Measurements from ENCODE around the gene IL27RA.
"Not testable (repeated sequence)": the region's sequence is repeated elsewhere in the genome, so short reads cannot be mapped to it uniquely, and the experiment has no call there.

IL27RA gene

DNA sequence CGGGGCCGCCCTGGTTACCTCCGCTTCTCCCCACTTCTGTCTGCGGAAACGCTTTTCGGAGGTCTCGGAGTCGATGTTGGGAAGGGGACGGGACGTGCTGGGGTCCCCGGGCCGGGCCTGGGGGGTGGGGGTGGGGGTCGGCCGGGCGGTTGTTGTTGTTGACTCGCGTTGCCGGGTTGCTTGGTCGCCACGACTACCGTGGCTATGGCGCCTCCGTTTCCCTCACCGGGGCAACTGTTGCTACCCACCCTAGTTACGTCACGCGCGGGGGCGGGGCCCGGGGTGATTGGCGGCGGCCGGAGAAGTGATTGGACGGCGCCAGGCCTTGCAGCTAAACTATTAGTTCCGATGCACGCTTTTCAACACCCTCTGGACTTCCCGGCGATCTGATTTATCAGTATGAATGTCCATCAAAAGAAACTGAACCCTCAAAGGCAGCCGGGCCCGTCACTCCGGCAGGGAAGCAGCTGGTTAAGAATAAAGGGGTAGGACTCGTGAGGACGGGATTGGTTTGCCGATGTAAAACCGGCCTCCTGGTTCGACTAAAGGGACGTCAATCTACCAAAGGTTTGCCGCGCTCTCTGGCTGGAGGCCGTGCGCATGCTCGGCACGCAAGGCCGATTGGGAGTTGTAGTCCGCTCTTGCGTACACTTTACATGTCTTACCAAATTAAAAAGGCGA lies 25.3 kb upstream of the IL27RA start, which contains the start of gene RFX1:
Gene RFX1 (minus strand): TSS at position 236 of the 681 bp plus-strand sequence. CDS start 12,477 bp downstream, outside the sequence.
- peak within 1 kb of the TSS; percentile 76 for H3K4me3 ChIP-seq (ENCODE audit: low read depth, low read length)
- TF ChIP-seq, protein P1, sequence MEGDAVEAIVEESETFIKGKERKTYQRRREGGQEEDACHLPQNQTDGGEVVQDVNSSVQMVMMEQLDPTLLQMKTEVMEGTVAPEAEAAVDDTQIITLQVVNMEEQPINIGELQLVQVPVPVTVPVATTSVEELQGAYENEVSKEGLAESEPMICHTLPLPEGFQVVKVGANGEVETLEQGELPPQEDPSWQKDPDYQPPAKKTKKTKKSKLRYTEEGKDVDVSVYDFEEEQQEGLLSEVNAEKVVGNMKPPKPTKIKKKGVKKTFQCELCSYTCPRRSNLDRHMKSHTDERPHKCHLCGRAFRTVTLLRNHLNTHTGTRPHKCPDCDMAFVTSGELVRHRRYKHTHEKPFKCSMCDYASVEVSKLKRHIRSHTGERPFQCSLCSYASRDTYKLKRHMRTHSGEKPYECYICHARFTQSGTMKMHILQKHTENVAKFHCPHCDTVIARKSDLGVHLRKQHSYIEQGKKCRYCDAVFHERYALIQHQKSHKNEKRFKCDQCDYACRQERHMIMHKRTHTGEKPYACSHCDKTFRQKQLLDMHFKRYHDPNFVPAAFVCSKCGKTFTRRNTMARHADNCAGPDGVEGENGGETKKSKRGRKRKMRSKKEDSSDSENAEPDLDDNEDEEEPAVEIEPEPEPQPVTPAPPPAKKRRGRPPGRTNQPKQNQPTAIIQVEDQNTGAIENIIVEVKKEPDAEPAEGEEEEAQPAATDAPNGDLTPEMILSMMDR (IDR thresholded peaks at IDR 0.05; ENCODE audit: borderline replicate concordance, insufficient read depth, low read depth, low read length), result no peak

DNA sequence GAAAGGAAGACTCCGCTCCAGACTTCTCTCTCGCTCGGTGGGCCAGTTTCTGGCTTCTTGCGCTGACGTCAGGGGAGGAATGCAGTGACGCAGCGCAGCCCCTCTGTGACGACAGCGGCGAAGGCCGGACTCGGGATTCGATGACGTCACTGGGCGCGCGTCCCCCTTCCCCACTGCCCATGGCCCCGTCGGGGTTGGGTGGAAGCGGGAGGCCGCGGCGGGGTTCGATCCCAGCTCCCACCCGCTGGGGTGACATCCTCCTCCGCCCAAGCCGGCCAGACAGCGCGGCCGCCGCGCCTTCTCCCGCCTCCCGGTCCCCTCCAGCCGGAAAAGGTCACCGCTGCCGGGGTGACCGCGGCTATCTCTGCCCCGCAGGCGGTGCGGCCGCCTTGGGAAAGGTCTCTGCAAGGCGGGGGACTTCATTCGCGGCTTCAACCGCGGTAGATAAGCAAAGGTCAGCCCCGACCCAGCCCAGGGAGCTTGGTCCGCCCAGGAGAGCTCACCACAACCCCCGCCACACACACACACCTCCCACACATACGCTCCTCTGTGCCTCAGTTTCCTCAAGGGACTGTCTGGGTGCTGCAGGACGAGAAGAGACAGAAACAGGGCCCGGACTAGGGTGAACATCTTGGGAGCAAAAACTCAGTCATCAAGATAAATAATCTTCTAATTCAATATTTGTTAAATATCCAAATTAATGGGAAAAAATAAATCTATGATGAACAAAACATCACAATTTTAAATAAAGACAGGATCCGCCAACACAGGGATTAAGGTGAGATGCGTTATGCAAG lies 24.6 kb upstream of the IL27RA start:
- TF ChIP-seq, protein P1 (IDR thresholded peaks at IDR 0.05; ENCODE audit: borderline replicate concordance, insufficient read depth, low read depth, low read length), result no peak
- H3K4me3 ChIP-seq (ENCODE audit: low read depth, low read length), result peak overlapping the region; percentile 76

DNA sequence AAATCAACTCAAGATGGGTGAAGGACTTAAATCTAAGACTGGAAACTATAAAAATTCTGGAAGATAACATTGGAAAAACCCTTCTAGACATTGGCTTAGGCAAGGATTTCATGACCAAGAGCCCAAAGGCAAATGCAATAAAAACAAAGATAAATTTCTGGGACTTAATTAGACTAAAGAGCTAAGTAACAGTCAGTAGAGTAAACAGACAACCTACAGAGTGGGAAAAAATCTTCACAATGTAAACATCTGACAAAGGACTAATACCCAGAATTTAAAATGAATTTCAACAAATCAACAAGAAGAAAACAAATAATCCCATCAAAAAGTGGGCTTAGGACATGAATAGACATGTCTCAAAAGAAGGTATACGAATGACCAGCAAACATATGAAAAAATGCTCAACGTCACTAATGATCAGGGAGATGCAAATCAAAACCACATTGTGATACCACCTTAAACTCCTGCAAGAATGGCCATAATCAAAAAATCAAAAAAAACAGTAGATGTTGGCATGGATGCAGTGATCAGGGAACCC lies 19.1 kb upstream of the IL27RA start:
- TF ChIP-seq, protein P1 (IDR thresholded peaks at IDR 0.05; ENCODE audit: borderline replicate concordance, insufficient read depth, low read depth, low read length), result no peak
- H3K4me3 ChIP-seq (ENCODE audit: low read depth, low read length), result no peak overlapping the region

DNA sequence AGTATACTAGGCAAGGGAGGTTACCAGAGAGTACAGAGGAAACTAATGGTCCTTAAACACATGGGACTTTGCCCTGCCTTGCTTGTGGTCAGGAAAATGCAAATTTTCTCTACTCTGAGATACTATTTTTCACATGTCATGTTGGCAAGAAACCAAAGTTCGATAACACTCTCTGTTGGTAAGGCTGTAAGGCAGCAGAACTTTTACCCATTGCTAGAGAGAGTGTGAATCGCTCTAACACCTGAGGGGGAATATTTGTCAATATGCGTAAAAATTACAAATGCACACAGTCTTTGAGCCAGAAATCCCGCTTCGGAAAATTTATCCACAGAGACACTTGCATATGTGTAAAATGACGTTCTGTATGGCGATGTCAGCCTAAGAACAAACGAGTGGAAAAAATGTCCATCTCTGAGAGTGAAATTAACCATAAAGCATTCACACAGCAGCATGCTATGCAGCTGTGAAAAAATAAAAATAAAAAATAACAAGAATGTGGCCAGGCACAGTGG lies 16.0 kb upstream of the IL27RA start:
- no peak overlapping the region for H3K4me3 ChIP-seq (ENCODE audit: low read depth, low read length)
- TF ChIP-seq, protein P1 (IDR thresholded peaks at IDR 0.05; ENCODE audit: borderline replicate concordance, insufficient read depth, low read depth, low read length), result no peak

DNA sequence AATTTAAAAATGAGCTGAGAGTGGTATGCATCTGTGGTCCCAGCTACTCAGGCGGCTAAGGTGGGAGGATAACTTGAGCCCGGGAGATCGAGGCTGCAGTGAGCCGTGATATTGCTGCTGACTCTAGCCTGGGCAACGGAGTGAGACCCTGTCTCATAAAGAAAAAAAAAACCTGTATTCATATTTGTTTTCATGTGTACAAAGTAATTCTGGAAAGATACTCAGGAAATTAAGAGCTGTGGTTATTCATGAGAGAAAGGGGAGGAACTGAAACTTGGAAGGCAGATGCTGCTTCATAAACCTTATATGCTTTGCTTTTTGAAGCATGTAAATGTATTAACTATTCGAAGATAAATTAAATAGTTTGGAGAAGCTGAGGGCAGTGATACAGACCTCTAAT lies 12.5 kb upstream of the IL27RA start:
- no peak overlapping the region for H3K4me3 ChIP-seq (ENCODE audit: low read depth, low read length)
- TF ChIP-seq, protein P1 (IDR thresholded peaks at IDR 0.05; ENCODE audit: borderline replicate concordance, insufficient read depth, low read depth, low read length), result no peak

DNA sequence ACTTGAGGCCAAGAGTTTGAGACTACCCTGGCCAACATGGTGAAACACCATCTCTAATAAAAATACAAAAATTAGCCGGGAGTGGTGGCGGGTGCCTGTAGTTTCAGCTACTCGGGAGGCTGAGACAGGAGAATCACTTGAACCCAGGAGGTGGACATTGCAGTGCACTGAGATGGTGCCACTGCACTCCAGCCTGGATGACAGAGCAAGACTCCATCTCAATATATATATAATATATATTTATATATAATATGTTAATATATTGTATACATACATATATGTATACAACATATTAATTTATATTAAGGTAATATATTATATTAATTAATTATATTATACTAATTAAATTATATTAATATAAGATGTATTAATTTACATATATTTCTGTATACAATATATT lies 11.8 kb upstream of the IL27RA start:
- not testable (repeated sequence) for H3K4me3 ChIP-seq (ENCODE audit: low read depth, low read length)

DNA sequence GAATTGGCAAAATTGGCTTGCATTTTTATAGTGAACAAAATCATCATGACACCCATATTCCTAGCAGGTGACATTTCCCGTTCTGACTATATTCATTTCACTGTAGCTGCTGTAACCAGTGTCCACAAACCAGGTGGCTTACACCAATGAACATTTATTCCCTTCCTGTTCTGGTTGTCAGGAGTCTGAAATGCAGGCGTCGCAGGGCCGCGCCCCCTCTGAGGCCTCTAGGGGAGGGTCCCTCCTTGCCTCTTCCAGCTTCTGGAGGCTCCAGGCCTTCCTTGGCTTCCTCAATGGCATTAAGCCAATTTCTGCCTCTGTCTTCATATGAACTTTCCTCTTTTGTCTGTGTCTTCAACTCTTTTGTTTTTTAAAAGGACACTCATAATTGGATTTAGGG lies 10.1 kb upstream of the IL27RA start:
- H3K4me3 ChIP-seq (ENCODE audit: low read depth, low read length), result no peak overlapping the region
- TF ChIP-seq, protein P1 (IDR thresholded peaks at IDR 0.05; ENCODE audit: borderline replicate concordance, insufficient read depth, low read depth, low read length), result no peak

Measured in GM12875 (cell line).